OCI-LY1 (cell line): ENCODE results near the gene C10orf67.

Experiments used
- H2AFZ ChIP-seq: fragments of 200-600 bp; sonication (generic), shearing (Covaris generic); 2 replicates; pipeline ENCODE4 v1.6.0; 2014; ENCODE audit warnings: antibody characterized with exemption, mild to moderate bottlenecking, low read length
- H3F3A ChIP-seq: fragments of 200-600 bp; sonication (generic), shearing (Covaris generic); 2 replicates; pipeline ENCODE4 v1.6.0; 2014; ENCODE audit warnings: mild to moderate bottlenecking, antibody characterized with exemption, low read length, moderate library complexity; ENCODE audit not compliant: insufficient read depth
- H3K27ac ChIP-seq: fragments of 200-600 bp; sonication (generic); 2 replicates; pipeline ENCODE4 v1.5.1; 2014; ENCODE audit warnings: low read length, mixed run types, mild to moderate bottlenecking, low read depth; ENCODE audit not compliant: poor library complexity, severe bottlenecking
- H3K27me3 ChIP-seq: fragments of 200-600 bp; sonication (generic); 2 replicates; pipeline ENCODE4 v1.6.0; 2014; ENCODE audit warnings: antibody characterized with exemption, mild to moderate bottlenecking, low read length, moderate library complexity; ENCODE audit not compliant: insufficient read depth
- H3K36me3 ChIP-seq: fragments of 200-600 bp; sonication (generic); 2 replicates; pipeline ENCODE4 v1.6.1; 2014; ENCODE audit warnings: mild to moderate bottlenecking, antibody characterized with exemption, low read length, moderate library complexity, mixed read lengths; ENCODE audit not compliant: insufficient read depth
- H3K4me1 ChIP-seq: fragments of 200-600 bp; sonication (generic); 2 replicates; pipeline ENCODE4 v1.5.1; 2014; ENCODE audit warnings: mild to moderate bottlenecking, low read length, moderate library complexity; ENCODE audit not compliant: insufficient read depth, severe bottlenecking
- H3K4me2 ChIP-seq: fragments of 200-600 bp; sonication (generic), shearing (Covaris generic); 2 replicates; pipeline ENCODE4 v1.6.1; 2014; ENCODE audit warnings: low read length
- H3K4me3 ChIP-seq: fragments of 200-600 bp; sonication (generic); 2 replicates; pipeline ENCODE4 v1.5.1; 2014; ENCODE audit warnings: low read length, low read depth, mild to moderate bottlenecking, mixed read lengths; ENCODE audit not compliant: poor library complexity, severe bottlenecking
- H3K79me2 ChIP-seq: fragments of 200-600 bp; shearing (Covaris generic); 2 replicates; pipeline ENCODE4 v1.6.1; 2016; ENCODE audit warnings: mixed run types, low read length, mixed read lengths; ENCODE audit not compliant: insufficient read depth
- H3K9ac ChIP-seq: fragments of 200-600 bp; sonication (generic), shearing (Covaris generic); 2 replicates; pipeline ENCODE4 v1.6.1; 2014; ENCODE audit warnings: mild to moderate bottlenecking, low read length, mixed read lengths
- H3K9me2 ChIP-seq: fragments of 200-600 bp; sonication (generic), shearing (Covaris generic); 2 replicates; pipeline ENCODE4 v1.6.1; 2014; ENCODE audit warnings: low read depth, mild to moderate bottlenecking, low read length, mixed read lengths
- H3K9me3 ChIP-seq: fragments of 200-600 bp; shearing (Covaris generic); 2 replicates; pipeline ENCODE4 v1.6.1; 2014; ENCODE audit warnings: low read length, mixed read lengths
- H4K20me1 ChIP-seq: fragments of 200-600 bp; sonication (generic), shearing (Covaris generic); 2 replicates; pipeline ENCODE4 v1.6.0; 2016; ENCODE audit warnings: mild to moderate bottlenecking, low read length; ENCODE audit not compliant: insufficient read depth
- CTCF ChIP-seq: fragments of 200-600 bp; sonication (generic), shearing (Covaris generic); IDR thresholded peaks from 2 replicates; pipeline ENCODE4 v1.5.1; 2017; ENCODE audit warnings: mild to moderate bottlenecking, antibody characterized with exemption, low read length, moderate library complexity, mixed read lengths
- EZH2 ChIP-seq: fragments of 200-600 bp; sonication (generic), shearing (Covaris generic); IDR thresholded peaks from 2 replicates; pipeline ENCODE4 v1.8.0; 2017; ENCODE audit warnings: borderline replicate concordance, mixed run types, mild to moderate bottlenecking, antibody characterized with exemption, low read length, moderate library complexity, mixed read lengths

The C10orf67 gene

GRCh38 chr10:23190872-23191763 lies 153.5 kb downstream of the C10orf67 start:
- Histone ChIP-seq H3K4me3 (no peak overlapping the region), H3K27me3 (no peaks in the 10 kb centered on the region), H2AFZ (no peak overlapping the region)

GRCh38 chr10:23189024-23189423 lies 155.6 kb downstream of the C10orf67 start:
- Histone ChIP-seq H3K79me2 (no peaks in the 10 kb centered on the region), H3F3A (no peaks in the 10 kb centered on the region), H4K20me1 (no peaks in the 10 kb centered on the region), H2AFZ (no peak overlapping the region), H3K27me3 (no peaks in the 10 kb centered on the region), H3K36me3 (no peaks in the 10 kb centered on the region), H3K9me2 (no peaks in the 10 kb centered on the region), H3K9ac (no peak overlapping the region), H3K27ac (no peak overlapping the region), H3K4me1 (no peaks in the 10 kb centered on the region), H3K4me3 (no peak overlapping the region), H3K9me3 (no peaks in the 10 kb centered on the region), H3K4me2 (no peak overlapping the region)
- no peak for TF ChIP-seq EZH2
- TF ChIP-seq CTCF = no peak

More at GRCh38 chr10:23190872-23191763, 153.5 kb downstream of the C10orf67 start:
- H3F3A ChIP-seq = no peaks in the 10 kb centered on the region
- no peak overlapping the region for H3K9ac ChIP-seq
- TF ChIP-seq CTCF (no peak), EZH2 (no peak)
- no peaks in the 10 kb centered on the region for H3K9me2 ChIP-seq
- no peaks in the 10 kb centered on the region for H3K4me1 ChIP-seq
- H3K79me2 ChIP-seq = no peaks in the 10 kb centered on the region
- no peaks in the 10 kb centered on the region for H3K9me3 ChIP-seq
- no peak overlapping the region for H3K27ac ChIP-seq
- H3K4me2 ChIP-seq = no peak overlapping the region
- no peaks in the 10 kb centered on the region for H3K36me3 ChIP-seq
- no peaks in the 10 kb centered on the region for H4K20me1 ChIP-seq

- TF ChIP-seq CTCF (no peak), EZH2 (no peak)
- H3K27me3 ChIP-seq = no peaks in the 10 kb centered on the region
Measured at GRCh38 chr10:23187155-23187554, 157.4 kb downstream of the C10orf67 start.

More at GRCh38 chr10:23187155-23187554, 157.4 kb downstream of the C10orf67 start:
- H3K9me3 ChIP-seq = no peaks in the 10 kb centered on the region
- no peaks in the 10 kb centered on the region for H3K79me2 ChIP-seq
- H3K4me3 ChIP-seq = no peak overlapping the region
- no peak overlapping the region for H3K4me2 ChIP-seq
- no peaks in the 10 kb centered on the region for H3K4me1 ChIP-seq
- H4K20me1 ChIP-seq = no peaks in the 10 kb centered on the region
- H2AFZ ChIP-seq = no peak overlapping the region
- H3F3A ChIP-seq = no peaks in the 10 kb centered on the region
- H3K9ac ChIP-seq = no peak overlapping the region
- H3K9me2 ChIP-seq = no peaks in the 10 kb centered on the region
- no peaks in the 10 kb centered on the region for H3K36me3 ChIP-seq
- no peak overlapping the region for H3K27ac ChIP-seq
